ENCODE measurements around the gene NT5DC1. TPM values are rescaled to one million over a fixed set of nuclear protein-coding genes. Genes with fewer than 3 reads are reported as not detected.

The NT5DC1 gene
- polyA plus RNA-seq, 1 donor from 2014 or later: 1.3 TPM

GRCh38 chr6:116229287-116229913, 128.7 kb downstream of the NT5DC1 start:
- H2AFZ ChIP-seq (ENCODE audit: low read depth, low read length): peak overlapping the region; percentile 89
- peak overlapping the region; percentile 35 for H3K4me2 ChIP-seq (ENCODE audit: low read length)
- H3K4me3 ChIP-seq (ENCODE audit: low read length): peak overlapping the region; percentile 56
- H3K9me2 ChIP-seq (ENCODE audit: insufficient read depth, low read length): no peaks in the 10 kb centered on the region
- H3K79me2 ChIP-seq (replicated peaks; ENCODE audit: insufficient read depth, low read length): no peaks in the 10 kb centered on the region
- TF ChIP-seq SMC3 (conservative IDR thresholded peaks at IDR 0.05; ENCODE audit: poor library complexity) (peak; percentile 18), TAF1 (IDR thresholded peaks at IDR 0.05; ENCODE audit: low read depth) (peak; percentile 83), MXI1 (conservative IDR thresholded peaks at IDR 0.05; ENCODE audit: poor library complexity, severe bottlenecking) (peak; percentile 85), EZH2 (IDR thresholded peaks at IDR 0.05; ENCODE audit: borderline replicate concordance, insufficient read depth, low read length, poor library complexity, severe bottlenecking) (no peak), RAD21 (conservative IDR thresholded peaks at IDR 0.05) (no peak), POLR2AphosphoS5 (IDR thresholded peaks at IDR 0.05) (peak; percentile 94), EP300 (conservative IDR thresholded peaks at IDR 0.05; ENCODE audit: poor library complexity, severe bottlenecking) (peak; percentile 72), CTCF (IDR thresholded peaks at IDR 0.05; ENCODE audit: poor library complexity, severe bottlenecking) (peak; percentile 10), REST (IDR thresholded peaks at IDR 0.05; ENCODE audit: borderline replicate concordance) (peak; percentile 71)
- no peaks in the 10 kb centered on the region for H3K27me3 ChIP-seq (ENCODE audit: insufficient read depth, low read depth, low read length)
- H3F3A ChIP-seq (ENCODE audit: insufficient read depth, low read length, poor library complexity, severe bottlenecking): peaks cover 4% of the 10 kb centered on the region
- H3K36me3 ChIP-seq (ENCODE audit: insufficient read depth, low read length): no peaks in the 10 kb centered on the region
- peak overlapping the region; percentile 79 for H3K27ac ChIP-seq (ENCODE audit: low read length)
- H4K20me1 ChIP-seq (ENCODE audit: insufficient read depth): no peaks in the 10 kb centered on the region
- H3K9me3 ChIP-seq (ENCODE audit: low read length): no peaks in the 10 kb centered on the region
- H3K9ac ChIP-seq (ENCODE audit: low read length): peak overlapping the region; percentile 60

- Histone ChIP-seq H3K27me3 (ENCODE audit: insufficient read depth, low read depth, low read length) (no peaks in the 10 kb centered on the region), H3K9ac (ENCODE audit: low read length) (no peak overlapping the region), H3K4me3 (ENCODE audit: low read length) (no peak overlapping the region), H3K9me2 (ENCODE audit: insufficient read depth, low read length) (no peaks in the 10 kb centered on the region), H3K4me2 (ENCODE audit: low read length) (no peak overlapping the region), H3K9me3 (ENCODE audit: low read length) (no peaks in the 10 kb centered on the region), H3K27ac (ENCODE audit: low read length) (no peak overlapping the region), H4K20me1 (ENCODE audit: insufficient read depth) (no peaks in the 10 kb centered on the region), H3K36me3 (ENCODE audit: insufficient read depth, low read length) (no peaks in the 10 kb centered on the region), H3F3A (ENCODE audit: insufficient read depth, low read length, poor library complexity, severe bottlenecking) (no peaks in the 10 kb centered on the region), H3K79me2 (replicated peaks; ENCODE audit: insufficient read depth, low read length) (no peaks in the 10 kb centered on the region), H2AFZ (ENCODE audit: low read depth, low read length) (no peak overlapping the region)
- no peak for TF ChIP-seq CTCF (IDR thresholded peaks at IDR 0.05; ENCODE audit: poor library complexity, severe bottlenecking)
- TF ChIP-seq POLR2AphosphoS5 (IDR thresholded peaks at IDR 0.05): no peak
Observed at GRCh38 chr6:116234689-116235088, 134.0 kb downstream of the NT5DC1 start.
